PC-9 (cell line): ENCODE measurements around the gene CFAP119. TPM values are rescaled to one million over a fixed set of nuclear protein-coding genes. Genes with fewer than 3 reads are reported as not detected.

Experiments
- BruUV-seq: library from RNA; stranded (reverse); fragments of 400-500 nt; replicated peaks from 2 replicates; lab custom pipeline; 2021; lab: Mats Ljungman, UMichigan
- CTCF ChIA-PET: fragments of 300-600 bp; sonication (Branson Sonifier 250); formaldehyde crosslinking; loops from one replicate; lab custom pipeline; 2022; ENCODE audit warnings: antibody characterized with exemption; lab: Charles Lee
- POLR2A ChIA-PET: fragments of 300-600 bp; sonication (Branson Sonifier 250); formaldehyde crosslinking; loops from one replicate; lab custom pipeline; 2022; ENCODE audit warnings: antibody characterized with exemption; ENCODE audit not compliant: unreplicated experiment; lab: Charles Lee
- DNase-seq, 2 experiments: peaks; one replicate each; pipeline versions ENCODE4 v3.0.0 to v3.0.0-alpha.2; 2015 to 2022; ENCODE audit warnings: mixed read lengths in 1 of 2
- H2AFZ ChIP-seq: fragments of 200-600 bp; sonication (generic); 2 replicates; pipeline ENCODE4 v1.8.1; 2017; ENCODE audit warnings: antibody characterized with exemption
- H3F3A ChIP-seq: fragments of 200-600 bp; sonication (generic); 2 replicates; pipeline ENCODE4 v1.8.1; 2017; ENCODE audit warnings: antibody characterized with exemption, mild to moderate bottlenecking, low read depth; ENCODE audit not compliant: insufficient read depth
- H3K27ac ChIP-seq: fragments of 200-600 bp; sonication (generic); 2 replicates; pipeline ENCODE4 v1.6.1; 2016; ENCODE audit warnings: mixed run types
- H3K27me3 ChIP-seq: fragments of 200-600 bp; sonication (generic); 2 replicates; pipeline ENCODE4 v1.6.1; 2016; ENCODE audit warnings: low read depth, mixed run types; ENCODE audit not compliant: insufficient read depth
- H3K36me3 ChIP-seq: fragments of 200-600 bp; sonication (generic); 2 replicates; pipeline ENCODE4 v1.6.1; 2016; ENCODE audit warnings: low read depth, mixed run types
- H3K4me1 ChIP-seq: fragments of 200-600 bp; sonication (generic); replicated peaks from 2 replicates; pipeline ENCODE4 v1.6.1; 2016; ENCODE audit warnings: mixed run types; ENCODE audit not compliant: insufficient read depth
- H3K4me2 ChIP-seq: fragments of 200-600 bp; sonication (generic); 2 replicates; pipeline ENCODE4 v1.6.1; 2017; ENCODE audit warnings: mixed run types
- H3K4me3 ChIP-seq: fragments of 200-600 bp; sonication (generic); 2 replicates; pipeline ENCODE4 v1.6.1; 2016; ENCODE audit warnings: mixed run types
- H3K79me2 ChIP-seq: fragments of 200-600 bp; sonication (generic); 2 replicates; pipeline ENCODE4 v1.6.1; 2017; ENCODE audit warnings: low read depth, mixed run types
- H3K9me2 ChIP-seq: fragments of 200-600 bp; sonication (generic); 2 replicates; pipeline ENCODE4 v1.8.1; 2017; ENCODE audit warnings: mild to moderate bottlenecking; ENCODE audit not compliant: insufficient read depth
- H3K9me3 ChIP-seq: fragments of 200-600 bp; sonication (generic); 2 replicates; pipeline ENCODE4 v1.8.1; 2016; ENCODE audit warnings: low read depth; ENCODE audit not compliant: insufficient read depth
- H4K20me1 ChIP-seq: fragments of 200-600 bp; sonication (generic); 2 replicates; pipeline ENCODE4 v1.8.1; 2017; ENCODE audit not compliant: insufficient read depth
- EZH2 ChIP-seq: fragments of 200-600 bp; sonication (generic); IDR thresholded peaks from 2 replicates; pipeline ENCODE4 v1.8.0; 2017; ENCODE audit warnings: antibody characterized with exemption, low read depth
- intact Hi-C: fragments of 100-400 bp; cut with micrococcal nuclease; formaldehyde crosslinking; loops from one replicate; pipeline ENCODE4 v1.10.0; 2022; ENCODE audit not compliant: unreplicated experiment
- total RNA-seq: library from RNA; stranded (reverse); gene quantifications from 2 replicates; pipeline ENCODE4 v1.2.3, GENCODE V29; 2021
- TF ChIP-seq, protein P1 (sequence below): fragments of 200-600 bp; sonication (generic); conservative IDR thresholded peaks from 2 replicates; pipeline ENCODE4 v1.6.1; 2017; ENCODE audit warnings: mixed run types, antibody characterized with exemption, mild to moderate bottlenecking, moderate library complexity

The CFAP119 gene
- total RNA-seq, 1 experiment from 2014 or later: 19.9 TPM

DNA sequence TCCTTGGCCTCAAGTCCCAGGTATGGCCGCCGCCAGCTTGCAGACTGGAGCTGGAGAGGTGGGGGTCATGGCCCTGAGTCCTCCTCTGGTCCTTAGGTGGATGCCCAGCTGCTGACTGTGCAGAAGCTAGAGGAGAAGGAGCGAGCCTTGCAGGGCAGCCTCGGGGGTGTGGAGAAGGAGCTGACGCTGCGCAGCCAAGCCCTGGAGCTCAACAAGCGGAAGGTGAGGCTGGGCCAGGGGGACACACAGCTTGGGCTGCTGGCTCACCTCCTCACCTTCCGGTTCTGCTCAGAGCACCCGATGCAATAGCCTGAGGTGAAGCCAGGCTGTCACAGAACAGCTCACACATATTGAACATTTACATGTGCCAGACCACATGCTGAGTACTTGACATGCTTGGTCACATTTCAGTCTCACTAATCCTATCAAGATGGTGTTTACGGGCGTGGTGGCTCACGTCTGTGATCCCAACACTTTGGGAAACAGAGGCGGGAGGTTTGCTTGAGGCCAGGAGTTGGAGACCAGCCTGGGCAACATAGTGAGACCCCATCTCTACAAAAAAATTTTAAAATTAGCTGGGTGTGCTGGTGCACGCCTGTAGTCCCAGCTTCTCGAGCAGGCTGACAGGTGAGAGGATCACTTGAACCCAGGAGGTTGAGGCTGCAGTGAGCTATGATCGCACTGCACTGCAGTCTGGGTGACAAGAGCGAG lies 7.7 kb upstream of the CFAP119 start:
- Histone ChIP-seq H3K4me1 (no peaks in the 10 kb centered on the region), H3K79me2 (peaks cover 2% of the 10 kb centered on the region; the same call in 1 of the 2 replicates), H4K20me1 (peaks cover 6% of the 10 kb centered on the region), H3K9me2 (no peaks in the 10 kb centered on the region), H3K27ac (no peak overlapping the region), H3F3A (peaks cover 26% of the 10 kb centered on the region; the same call in 1 of the 2 replicates), H2AFZ (no peak overlapping the region), H3K4me3 (no peak overlapping the region), H3K9me3 (no peaks in the 10 kb centered on the region), H3K36me3 (peaks cover 54% of the 10 kb centered on the region), H3K27me3 (no peaks in the 10 kb centered on the region), H3K4me2 (no peak overlapping the region)
- ChIA-PET POLR2A (no interaction called here), CTCF (no interaction called here)
- intact Hi-C loops: loop anchor here (10.0 kb wide), 1 partner anchor 215 kb away; the partner anchor contains the start of gene ZNF764
- TF ChIP-seq, protein P1, sequence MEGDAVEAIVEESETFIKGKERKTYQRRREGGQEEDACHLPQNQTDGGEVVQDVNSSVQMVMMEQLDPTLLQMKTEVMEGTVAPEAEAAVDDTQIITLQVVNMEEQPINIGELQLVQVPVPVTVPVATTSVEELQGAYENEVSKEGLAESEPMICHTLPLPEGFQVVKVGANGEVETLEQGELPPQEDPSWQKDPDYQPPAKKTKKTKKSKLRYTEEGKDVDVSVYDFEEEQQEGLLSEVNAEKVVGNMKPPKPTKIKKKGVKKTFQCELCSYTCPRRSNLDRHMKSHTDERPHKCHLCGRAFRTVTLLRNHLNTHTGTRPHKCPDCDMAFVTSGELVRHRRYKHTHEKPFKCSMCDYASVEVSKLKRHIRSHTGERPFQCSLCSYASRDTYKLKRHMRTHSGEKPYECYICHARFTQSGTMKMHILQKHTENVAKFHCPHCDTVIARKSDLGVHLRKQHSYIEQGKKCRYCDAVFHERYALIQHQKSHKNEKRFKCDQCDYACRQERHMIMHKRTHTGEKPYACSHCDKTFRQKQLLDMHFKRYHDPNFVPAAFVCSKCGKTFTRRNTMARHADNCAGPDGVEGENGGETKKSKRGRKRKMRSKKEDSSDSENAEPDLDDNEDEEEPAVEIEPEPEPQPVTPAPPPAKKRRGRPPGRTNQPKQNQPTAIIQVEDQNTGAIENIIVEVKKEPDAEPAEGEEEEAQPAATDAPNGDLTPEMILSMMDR: no peak
- TF ChIP-seq EZH2: no peak
- DNase-seq: no peak
- no TSS peak for BruUV-seq

DNA sequence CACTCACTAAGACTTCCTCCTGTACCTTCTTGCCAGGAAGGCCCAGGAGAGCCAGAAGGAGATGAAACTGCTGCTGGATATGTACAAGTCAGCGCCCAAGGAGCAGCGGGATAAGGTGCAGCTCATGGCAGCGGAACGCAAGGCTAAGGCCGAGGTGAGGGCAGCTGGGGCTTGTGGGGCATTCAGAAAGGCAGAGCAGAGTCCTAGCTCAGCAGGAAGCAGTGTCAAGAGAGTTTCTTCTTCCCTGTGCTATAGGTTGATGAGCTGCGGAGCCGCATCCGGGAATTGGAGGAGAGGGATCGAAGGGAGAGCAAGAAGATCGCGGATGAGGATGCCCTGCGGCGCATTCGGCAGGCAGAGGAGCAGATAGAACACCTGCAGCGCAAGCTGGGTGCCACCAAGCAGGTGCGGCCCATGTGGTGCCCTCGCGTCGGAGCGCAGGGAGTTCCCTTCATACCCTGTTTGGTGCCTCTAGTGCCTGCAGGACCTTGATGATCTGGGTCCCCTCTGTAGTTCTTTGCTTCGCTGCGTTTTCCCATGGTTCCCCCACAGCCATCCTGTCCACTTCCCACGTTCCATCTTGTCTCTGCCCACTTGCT lies 6.8 kb upstream of the CFAP119 start:
- no peak for DNase-seq
- ChIA-PET POLR2A (no interaction called here), CTCF (no interaction called here)
- Histone ChIP-seq H4K20me1 (peaks cover 14% of the 10 kb centered on the region), H3K79me2 (peaks cover 10% of the 10 kb centered on the region), H3K4me1 (peaks cover 2% of the 10 kb centered on the region), H3K9me2 (no peaks in the 10 kb centered on the region), H2AFZ (no peak overlapping the region), H3K9me3 (no peaks in the 10 kb centered on the region), H3K4me3 (no peak overlapping the region), H3K36me3 (peaks cover 61% of the 10 kb centered on the region), H3K4me2 (no peak overlapping the region), H3K27me3 (no peaks in the 10 kb centered on the region), H3F3A (peaks cover 19% of the 10 kb centered on the region; the same call in 1 of the 2 replicates), H3K27ac (no peak overlapping the region)
- BruUV-seq: TSS peak; percentile 20
- intact Hi-C loops: loop anchor here (10.0 kb wide), 1 partner anchor 214 kb away; the partner anchor contains the start of gene ZNF764
- TF ChIP-seq, protein P1: no peak
- TF ChIP-seq EZH2: no peak

DNA sequence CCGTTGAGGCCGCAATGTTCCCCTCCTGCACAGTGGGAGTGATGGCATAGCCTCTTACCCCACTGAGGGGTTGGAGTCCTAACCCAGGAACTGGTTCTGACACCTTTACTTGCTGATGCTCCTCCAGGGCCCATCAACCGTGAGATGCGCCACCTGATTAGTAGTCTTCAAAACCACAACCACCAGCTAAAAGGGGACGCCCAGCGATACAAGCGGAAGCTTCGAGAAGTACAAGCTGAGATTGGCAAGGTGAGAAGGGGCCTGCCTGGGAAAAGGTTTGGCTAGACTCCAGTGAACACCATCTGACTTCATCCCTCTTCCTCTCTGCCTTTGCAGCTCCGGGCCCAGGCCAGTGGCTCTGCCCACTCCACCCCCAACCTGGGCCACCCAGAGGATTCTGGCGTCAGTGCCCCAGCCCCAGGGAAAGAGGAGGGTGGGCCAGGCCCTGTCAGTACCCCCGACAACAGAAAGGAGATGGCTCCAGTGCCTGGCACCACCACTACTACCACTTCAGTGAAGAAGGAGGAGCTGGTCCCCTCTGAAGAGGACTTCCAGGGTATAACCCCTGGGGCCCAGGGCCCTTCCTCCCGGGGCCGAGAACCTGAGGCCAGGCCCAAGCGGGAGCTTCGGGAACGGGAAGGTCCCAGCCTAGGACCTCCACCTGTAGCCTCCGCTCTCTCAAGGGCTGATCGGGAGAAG lies 6.1 kb upstream of the CFAP119 start:
- Histone ChIP-seq H3K4me1 (peaks cover 10% of the 10 kb centered on the region), H3K27ac (no peak overlapping the region), H4K20me1 (peaks cover 14% of the 10 kb centered on the region), H3K9me3 (no peaks in the 10 kb centered on the region), H3K36me3 (peaks cover 66% of the 10 kb centered on the region), H3K27me3 (no peaks in the 10 kb centered on the region), H2AFZ (no peak overlapping the region), H3F3A (peaks cover 15% of the 10 kb centered on the region; the same call in 1 of the 2 replicates), H3K4me2 (no peak overlapping the region), H3K9me2 (no peaks in the 10 kb centered on the region), H3K79me2 (peaks cover 18% of the 10 kb centered on the region), H3K4me3 (no peak overlapping the region)
- ChIA-PET POLR2A (no interaction called here), CTCF (interaction anchor here (0.6 kb wide), 1 partner anchor 173 kb away, joined by 3 read pairs; no protein-coding TSS in a partner anchor)
- no peak for DNase-seq
- intact Hi-C loops: loop anchor here (10.0 kb wide), 1 partner anchor 213 kb away; the partner anchor contains the start of gene ZNF764
- TF ChIP-seq, protein P1: no peak
- TF ChIP-seq EZH2: no peak
- no TSS peak for BruUV-seq
